GM18520 (cell line): ENCODE data around the gene KIF1B.
"Not testable (repeated sequence)": the region's sequence is repeated elsewhere in the genome, so short reads cannot be mapped to it uniquely, and the experiment has no call there.

Experiments used
- ATAC-seq: cut with Tn5 transposase; IDR thresholded peaks from one replicate; pipeline ENCODE4 v1.9.1; 2021; ENCODE audit not compliant: unreplicated experiment

Gene KIF1B

DNA sequence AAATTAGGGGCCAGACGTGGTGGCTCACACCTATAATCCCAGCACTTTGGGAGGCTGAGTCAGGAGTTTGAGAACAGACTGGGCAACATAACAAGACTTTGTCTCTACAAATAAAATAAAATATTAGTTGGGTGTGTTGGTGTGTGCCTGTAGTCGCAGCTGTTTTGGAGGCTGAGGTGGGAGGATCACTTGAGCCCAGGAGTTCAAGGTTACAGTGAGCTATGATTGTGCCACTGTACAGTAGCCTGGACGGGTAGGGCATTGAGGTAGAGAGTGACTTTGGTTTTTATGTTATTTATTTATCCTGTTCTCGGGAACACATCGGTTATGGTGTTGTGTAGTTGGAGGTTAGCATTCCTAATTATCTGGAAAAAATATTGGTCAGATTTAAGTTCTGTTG lies 19.5 kb downstream of the KIF1B start:
- no peak for ATAC-seq

DNA sequence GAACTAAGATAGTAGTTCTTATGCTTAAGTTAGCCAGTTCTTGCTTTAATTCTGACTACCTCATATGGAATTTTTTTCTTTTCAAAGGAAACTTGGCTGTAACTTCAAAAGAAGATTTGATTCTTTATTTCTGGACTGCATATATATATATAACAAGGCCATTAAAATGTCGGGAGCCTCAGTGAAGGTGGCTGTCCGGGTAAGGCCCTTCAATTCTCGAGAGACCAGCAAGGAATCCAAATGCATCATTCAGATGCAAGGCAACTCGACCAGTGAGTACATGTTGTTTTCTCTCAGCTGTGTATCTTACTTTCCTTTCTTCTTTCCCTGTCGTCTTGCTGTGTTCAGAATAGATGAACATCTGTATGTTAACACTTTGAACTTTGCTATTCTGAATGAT lies 21.8 kb downstream of the KIF1B start:
- no peak for ATAC-seq

DNA sequence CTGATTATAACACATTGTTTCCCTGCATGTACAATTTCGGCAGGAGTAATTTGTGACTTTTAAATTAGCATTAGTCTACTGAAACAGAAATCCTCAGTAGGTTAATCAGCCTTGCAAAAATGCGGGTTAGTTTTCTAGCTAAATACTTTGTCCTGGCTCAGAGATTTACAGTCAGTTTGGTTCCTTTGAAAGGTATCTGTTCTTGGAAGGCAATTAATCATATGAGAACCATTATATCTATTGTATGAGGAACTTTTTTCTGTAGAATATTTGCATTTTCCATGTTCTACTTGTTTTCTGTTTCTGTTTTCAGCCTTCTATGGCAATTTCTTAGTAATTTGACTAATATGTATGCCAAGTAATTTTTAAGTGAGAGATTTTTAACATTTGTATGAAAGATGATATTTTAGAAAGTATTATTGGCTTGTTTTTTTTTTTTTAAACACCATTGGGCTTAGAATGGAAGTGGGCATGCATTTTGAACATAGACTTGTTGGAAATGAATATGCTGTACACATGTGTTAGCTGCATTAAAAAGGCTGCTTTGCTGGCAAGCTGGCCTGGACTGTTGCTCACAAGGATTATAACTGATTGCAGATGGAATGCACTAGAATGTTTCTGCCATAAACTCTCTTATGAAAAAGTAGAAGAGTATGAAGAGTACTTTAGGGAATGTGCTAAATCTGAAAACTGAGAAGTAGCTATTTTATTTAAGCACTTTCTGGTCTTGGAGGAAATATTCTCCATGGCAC lies 26.2 kb downstream of the KIF1B start:
- no peak for ATAC-seq

DNA sequence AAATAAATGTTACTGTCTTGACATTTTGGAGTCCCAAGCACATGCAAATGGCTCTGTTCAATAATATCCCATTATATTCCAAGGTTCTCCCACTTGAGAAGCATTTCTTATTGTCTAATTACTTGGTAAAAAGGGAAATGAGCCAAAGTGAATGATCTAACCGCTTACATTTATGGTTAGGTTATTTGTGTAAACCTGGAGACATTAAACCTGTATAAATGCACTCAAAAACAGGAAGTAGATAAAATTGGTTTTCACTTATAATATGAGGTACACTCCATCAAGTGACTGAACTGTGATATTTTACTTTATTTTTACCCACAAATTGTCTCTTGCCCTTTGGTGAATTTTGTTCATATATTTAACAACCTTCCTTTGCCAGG lies 26.8 kb downstream of the KIF1B start:
- ATAC-seq: no peak

DNA sequence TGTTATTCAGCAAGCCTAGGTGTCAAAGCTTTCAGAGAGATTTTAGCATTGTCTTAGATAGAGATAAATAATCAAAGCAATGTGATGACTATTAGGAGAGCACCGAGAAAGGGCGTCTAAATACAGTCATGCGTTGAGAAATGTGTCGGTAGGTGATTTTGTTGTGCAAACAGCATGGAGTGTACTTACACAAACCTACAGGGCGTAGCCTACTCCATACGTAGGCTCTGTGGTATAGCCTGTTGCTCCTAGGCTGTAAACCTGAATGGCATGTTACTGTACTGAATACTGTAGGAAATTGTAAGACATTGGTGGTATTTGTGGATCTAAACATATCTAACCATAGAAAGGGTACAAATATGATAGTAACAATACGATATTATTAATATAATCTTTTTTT lies 31.8 kb downstream of the KIF1B start:
- ATAC-seq: no peak

DNA sequence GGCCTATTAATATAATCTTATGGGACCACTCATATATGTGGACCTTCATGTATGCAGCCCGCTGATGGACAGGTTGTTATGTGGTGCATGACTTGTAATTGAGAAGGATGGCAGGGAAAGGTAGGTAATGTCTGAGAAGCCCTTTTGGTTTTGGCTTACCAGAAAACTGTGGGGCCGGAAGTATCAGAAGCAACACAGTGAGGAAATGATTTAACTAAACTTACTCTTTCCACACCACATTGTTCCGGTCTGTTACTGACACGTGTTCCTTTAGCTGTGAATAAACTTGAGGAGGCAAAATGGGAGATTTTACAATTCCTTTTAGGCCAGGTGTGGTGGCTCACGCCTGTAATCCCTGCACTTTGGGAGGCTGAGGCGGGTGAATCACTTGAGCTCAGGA lies 32.4 kb downstream of the KIF1B start:
- no peak for ATAC-seq

DNA sequence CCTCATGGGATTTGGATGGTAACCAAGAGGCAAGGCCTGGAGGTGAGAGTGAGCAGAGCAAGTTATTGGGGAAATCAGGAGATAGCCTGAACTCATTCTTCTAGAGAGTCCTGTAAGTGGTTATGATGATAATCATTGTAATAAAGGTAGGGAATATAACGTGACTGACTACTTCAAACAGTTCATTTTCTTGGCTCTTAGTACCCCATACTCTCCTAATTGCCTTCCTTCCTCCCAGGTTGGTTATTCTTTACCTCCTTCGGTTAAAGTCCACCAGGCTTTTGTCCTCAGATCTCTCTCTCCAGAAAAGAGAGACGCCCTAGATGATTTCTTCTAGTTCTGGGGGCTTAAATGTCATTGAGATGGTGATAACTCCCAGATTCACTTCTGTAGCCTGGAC lies 35.3 kb downstream of the KIF1B start:
- no peak for ATAC-seq

DNA sequence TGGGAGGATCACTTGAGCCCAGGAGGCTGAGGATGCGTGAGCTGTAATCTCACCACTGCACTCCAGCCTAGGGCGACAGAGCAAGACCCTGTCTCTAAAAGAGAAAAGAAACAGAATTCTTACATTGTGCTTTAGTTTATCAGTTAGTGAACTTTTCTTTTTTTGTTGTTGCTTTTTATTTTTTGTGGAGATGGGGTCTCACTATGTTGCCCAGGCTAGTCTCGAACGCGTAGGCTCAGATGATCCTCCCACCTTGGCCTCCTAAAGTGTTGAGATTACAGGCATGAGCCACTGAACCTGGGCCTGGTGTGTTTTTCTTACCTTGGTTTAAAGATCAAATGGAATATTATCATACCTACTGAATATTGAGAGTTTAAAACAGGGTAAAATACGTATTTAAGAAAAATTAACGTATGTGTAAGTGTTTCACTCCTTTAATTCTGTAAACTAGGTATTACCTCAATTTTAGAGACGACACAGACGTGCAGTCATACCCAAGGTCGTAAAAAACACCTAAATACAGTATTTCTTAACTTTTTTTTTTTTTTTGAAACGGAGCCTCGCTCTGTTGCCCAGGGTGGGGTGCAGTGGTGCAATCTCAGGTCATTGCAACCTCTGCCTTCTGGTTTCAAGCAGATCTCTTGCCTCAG lies 39.6 kb downstream of the KIF1B start:
- ATAC-seq: no peak

DNA sequence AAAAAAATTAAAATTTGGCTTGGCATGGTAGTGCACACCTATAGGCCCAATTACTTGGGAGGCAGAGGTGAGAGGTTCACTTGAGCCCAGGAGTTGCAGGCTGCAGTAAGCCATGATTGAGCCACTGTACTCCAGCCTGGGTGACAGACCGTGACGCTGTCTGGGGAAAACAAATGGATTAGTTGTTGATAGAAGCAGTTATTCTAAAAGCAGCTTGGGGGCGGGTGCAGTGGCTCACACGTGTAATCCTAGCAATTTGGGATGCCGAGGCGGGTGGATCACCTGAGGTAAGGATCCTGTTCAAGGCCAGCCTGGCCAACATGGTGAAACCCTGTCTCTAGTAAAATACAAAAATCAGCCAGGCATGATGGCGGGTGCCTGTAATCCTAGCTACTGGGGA lies 40.3 kb downstream of the KIF1B start:
- ATAC-seq: no peak

DNA sequence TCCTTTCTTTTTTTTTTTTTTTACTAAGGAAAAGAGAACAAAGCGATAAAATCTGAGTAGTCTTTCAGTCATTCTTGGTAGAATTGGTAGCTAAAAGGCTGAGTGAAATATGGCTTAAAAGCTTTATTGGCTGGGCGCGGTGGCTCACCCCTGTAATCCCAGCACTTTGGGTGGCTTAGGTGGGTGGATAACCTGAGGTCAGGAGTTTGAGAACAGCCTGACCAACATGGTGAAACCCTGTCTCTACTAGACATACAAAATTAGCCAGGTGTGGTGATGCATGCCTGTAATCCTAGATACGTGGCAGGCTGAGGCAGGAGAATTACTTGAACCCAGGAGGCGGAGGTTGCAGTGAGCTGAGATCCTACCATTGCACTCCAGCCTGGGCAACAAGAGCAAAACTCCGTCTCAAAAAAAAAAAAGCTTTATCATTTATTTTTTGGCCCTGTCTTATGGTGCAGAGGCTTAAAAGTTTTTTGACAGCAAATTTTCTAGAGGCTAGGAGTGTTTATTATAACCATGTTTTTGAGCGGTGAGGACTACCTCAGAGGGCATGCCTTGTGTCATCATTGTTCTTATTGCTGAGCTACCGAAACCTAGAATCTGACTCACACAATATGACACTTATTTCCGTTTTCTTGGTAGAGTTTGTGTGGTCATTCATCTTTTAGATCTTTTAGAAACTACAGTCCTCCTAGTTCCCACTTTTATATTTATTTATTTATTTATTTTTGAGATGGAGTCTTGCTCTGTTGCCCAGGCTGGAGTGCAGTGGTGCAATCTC lies 41.1 kb downstream of the KIF1B start:
- ATAC-seq: not testable (repeated sequence)

DNA sequence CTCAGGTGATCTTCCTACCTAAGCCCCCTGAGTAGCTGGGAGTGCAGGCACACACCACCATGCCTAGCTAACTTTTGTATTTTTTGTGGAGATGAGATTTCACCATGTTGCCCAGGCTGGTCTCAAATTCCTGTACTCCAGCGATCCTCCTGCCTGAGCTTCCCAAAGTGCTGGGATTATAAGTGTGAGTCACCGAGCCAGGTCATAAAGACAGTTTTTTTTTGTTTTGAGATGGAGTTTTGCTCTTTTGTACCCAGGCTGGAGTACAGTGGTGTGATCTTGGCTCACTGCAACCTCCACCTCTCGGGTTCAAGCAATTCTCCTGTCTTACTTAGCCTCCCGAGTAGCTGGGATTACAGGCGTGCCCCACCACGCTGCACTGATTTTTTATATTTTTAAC lies 42.1 kb downstream of the KIF1B start:
- no peak for ATAC-seq

DNA sequence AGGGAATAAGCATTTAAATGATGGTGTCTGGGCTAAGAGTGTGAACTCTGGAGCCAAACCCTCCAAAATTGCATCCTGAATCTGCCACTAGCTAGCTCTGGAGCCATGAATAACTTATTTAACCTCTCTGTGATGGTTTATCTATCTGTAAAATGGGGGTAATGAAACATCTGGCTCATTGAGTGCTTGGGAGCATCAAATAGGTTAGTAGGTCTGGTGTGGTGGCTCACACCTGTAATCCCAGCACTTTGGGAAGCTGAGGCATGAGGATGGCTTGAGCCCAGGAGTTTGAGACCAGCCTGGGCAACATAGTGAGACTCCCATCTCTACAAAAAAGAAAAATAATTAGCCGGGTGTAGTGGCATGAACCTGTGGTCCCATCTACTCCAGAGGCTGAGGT lies 42.8 kb downstream of the KIF1B start:
- no peak for ATAC-seq

DNA sequence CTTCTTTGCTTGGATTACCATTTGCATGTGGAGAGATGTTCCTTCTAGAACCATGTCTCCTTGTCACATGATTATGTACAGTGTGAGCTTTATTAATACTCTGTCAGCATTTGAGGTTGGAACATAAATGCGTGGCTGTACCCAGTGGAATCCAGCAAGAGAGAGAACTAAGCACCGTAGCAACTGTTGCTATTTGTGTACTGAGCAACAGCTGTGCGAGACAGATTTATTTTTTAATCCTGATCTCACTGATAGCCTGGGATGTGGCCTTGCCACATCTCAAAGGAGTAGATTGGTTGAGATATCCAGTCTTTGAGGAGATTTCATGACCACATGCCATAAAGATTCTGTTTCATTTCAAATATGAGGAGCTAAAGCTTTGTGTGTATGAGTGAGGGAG lies 43.4 kb downstream of the KIF1B start:
- no peak for ATAC-seq

DNA sequence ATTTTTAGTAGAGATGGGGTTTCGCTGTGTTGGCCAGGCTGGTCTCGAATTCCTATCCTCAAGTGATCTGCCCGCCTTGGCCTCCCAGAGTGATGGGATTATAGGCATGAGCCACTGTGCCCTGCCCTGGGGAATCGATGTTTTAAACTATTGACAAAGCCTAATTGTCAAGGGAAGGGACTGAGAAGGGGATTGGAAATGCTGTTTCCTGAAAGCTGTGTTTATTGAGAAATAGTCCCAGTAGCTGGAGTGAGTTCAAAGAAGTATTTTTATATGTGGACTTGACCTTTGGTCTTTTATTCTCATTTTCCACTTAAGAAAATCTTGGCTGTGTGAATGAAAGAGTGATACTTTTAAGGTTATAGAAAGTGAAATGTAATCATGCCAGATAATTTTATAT lies 47.5 kb downstream of the KIF1B start:
- no peak for ATAC-seq

DNA sequence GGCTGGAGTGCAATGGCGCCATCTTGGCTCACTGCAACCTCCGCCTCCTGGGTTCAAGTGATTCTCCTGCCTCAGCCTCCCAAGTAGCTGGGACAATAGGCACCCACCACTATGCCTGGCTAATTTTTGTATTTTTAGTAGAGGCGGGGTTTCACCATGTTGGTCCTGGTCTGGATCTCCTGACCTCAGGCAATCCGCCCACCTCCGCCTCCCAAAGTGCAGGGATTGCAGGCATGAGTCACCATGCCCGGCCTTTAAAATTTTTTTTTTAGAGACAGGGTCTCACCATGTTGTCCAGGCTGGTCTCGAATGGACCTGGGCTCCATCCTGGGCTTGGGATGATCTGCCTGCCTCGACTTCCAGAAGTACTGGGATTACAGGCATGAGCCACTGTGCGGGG lies 49.2 kb downstream of the KIF1B start:
- not testable (repeated sequence) for ATAC-seq

DNA sequence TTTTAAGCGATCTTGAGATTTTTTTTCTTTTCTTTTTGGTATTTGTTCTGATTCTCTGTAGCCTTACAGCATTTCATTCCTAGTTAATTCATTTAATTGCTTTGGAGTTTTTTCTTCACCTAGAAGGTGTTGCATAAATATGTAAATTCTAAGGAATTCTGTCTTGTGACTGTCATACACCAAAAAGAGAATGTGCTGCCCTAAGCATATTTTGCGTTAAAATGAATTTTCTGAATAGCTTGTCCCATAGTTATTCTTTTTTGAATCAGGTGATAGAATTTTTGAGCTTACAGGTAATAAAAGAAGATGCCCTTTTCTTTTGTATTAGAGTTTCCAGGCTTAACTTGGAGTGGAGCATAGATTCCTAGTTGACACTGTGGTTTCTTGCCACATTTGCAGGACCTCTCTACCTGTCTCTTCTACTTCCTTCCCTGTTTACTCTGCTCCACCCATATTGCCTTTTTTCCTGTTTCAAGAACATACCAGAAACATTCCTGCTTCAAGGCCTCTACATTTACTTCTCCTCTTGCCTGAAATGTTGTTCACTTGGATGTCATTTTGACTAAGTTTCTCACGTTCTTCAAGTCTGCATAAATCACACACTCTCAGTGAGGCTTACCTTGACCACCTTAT lies 53.2 kb downstream of the KIF1B start:
- no peak for ATAC-seq

DNA sequence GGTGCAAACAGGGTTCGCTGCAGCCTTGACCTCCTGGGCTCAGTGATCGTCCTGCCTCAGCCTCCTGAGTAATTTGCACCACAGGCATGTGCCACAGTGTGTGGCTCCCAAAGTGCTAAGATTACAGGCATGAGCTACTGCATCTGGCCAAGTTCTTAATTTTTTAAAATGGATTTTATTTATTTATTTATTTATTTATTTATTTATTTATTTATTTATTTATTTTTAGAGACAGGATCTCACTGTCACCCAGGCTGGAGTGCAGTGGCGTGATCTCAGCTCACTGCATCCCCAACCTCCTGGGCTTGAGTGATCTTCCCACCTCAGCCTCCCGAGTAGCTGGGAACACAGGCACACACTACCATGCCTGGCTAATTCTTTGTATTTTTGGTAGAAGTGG lies 54.7 kb downstream of the KIF1B start:
- no peak for ATAC-seq

DNA sequence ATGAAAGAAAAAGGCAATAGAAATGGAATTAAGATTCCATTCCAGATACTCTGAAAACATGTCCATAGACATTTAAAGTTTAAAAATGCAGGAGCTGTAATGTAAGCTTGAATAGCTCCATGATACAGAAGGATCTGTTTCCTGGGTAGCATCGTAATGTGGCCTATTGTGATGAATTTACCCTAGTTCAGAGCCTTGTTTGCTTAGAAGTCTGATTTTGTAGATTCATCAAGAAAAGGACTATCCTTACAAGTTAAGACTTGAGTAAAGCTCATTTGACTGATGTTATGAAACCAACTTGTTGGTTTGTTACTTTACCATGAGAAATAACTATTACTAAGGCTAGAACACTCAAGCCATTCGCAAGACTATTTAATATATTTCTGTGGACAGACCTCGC lies 55.5 kb downstream of the KIF1B start:
- ATAC-seq: no peak

DNA sequence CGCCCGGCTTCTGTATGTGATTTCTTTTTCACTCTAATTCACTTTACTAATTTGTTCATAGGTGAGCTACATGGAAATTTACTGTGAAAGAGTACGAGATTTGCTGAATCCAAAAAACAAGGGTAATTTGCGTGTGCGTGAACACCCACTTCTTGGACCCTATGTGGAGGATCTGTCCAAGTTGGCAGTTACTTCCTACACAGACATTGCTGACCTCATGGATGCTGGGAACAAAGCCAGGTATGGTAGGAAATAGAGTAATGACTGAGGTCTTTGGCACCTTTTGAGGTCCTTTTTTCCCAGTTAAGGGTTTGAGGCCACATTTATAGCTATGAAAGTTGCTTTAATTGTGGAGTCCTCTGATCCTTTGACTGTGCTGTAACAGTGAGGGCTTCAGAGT lies 56.9 kb downstream of the KIF1B start:
- no peak for ATAC-seq

DNA sequence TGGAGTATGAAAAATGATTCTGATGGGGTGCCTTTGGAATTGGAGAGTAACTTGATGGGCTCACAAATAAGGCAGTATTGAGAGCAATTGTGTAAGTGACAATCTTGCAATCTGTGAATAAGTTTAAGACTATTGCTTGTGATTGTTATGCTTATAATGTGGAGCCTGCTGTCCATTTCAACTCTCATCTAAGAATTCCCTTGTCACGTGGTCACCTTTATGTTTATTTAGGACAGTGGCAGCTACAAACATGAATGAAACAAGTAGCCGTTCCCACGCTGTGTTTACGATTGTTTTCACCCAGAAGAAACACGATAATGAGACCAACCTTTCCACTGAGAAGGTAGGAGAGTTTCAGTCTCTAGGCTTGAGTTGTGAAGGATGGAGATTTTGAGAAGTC lies 57.6 kb downstream of the KIF1B start:
- no peak for ATAC-seq

DNA sequence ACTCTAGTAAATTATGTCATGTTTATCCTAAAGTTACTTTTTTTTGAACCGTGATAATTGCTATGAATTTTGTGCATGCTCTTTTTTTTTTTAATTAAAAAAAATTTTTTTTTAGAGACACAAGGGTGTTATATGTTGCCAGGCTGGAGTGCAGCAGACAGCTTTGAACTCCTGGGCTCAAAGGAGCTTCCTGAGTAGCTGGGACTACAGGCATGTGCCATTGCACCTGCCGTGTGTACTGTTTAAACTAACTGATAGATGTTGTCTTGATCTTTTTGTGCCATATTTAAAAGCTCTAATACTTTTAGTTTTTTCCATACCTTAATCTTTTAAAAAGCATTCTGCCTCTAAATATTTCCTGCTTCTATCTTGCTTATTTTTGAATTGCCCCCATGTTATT lies 60.7 kb downstream of the KIF1B start:
- ATAC-seq: no peak

DNA sequence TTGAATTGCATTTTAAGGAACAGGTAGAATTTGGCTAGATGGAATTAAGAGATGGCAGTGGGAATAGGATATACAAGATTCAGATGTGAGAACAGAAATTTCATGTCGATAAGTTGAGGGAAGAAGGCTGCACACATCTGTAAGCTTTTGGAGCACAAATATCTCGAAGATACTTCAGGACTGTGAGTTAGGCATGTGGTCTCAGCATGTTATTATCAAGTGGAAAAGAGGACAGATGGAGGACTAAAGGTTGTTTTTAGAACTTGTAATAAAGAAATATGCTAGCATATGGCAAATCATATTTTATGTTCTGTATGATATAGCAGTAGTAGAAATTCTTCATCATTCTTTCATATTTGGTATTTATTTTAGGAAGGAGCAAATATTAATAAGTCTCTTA lies 61.5 kb downstream of the KIF1B start:
- no peak for ATAC-seq
